Gastrocnemius medialis (tissue), 4 donors: Measurements from ENCODE around the gene GALNT7.

Experiments used
- POLR2A ChIP-seq, 2 donors: fragments of 450-650 bp; IDR thresholded peaks; one replicate each; pipeline ENCODE4 v1.6.1; 2017; ENCODE audit warnings: antibody characterized with exemption in 2 of 2, mild to moderate bottlenecking in 2 of 2, moderate library complexity in 2 of 2
- TF ChIP-seq, protein P1 (sequence below), 5 experiments: fragments of 450-650 bp in 3 of 5; fragments of 200-600 bp in 2 of 5; sonication (generic) in 2 of 5; IDR thresholded peaks in 4 of 5; conservative IDR thresholded peaks in 1 of 5; 1 replicate in 4 of 5; 2 replicates in 1 of 5; pipeline ENCODE4 v1.5.1; 2016 to 2019; ENCODE audit warnings: antibody characterized with exemption in 5 of 5, mild to moderate bottlenecking in 3 of 5, moderate library complexity in 3 of 5

GRCh38 chr4:173185847-173186510 is 17.4 kb downstream of the GALNT7 start:
- TF ChIP-seq, protein P1, sequence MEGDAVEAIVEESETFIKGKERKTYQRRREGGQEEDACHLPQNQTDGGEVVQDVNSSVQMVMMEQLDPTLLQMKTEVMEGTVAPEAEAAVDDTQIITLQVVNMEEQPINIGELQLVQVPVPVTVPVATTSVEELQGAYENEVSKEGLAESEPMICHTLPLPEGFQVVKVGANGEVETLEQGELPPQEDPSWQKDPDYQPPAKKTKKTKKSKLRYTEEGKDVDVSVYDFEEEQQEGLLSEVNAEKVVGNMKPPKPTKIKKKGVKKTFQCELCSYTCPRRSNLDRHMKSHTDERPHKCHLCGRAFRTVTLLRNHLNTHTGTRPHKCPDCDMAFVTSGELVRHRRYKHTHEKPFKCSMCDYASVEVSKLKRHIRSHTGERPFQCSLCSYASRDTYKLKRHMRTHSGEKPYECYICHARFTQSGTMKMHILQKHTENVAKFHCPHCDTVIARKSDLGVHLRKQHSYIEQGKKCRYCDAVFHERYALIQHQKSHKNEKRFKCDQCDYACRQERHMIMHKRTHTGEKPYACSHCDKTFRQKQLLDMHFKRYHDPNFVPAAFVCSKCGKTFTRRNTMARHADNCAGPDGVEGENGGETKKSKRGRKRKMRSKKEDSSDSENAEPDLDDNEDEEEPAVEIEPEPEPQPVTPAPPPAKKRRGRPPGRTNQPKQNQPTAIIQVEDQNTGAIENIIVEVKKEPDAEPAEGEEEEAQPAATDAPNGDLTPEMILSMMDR (IDR thresholded peaks at IDR 0.05 in 4 of 5, conservative IDR thresholded peaks at IDR 0.05 in 1 of 5), result no peak
- TF ChIP-seq POLR2A (IDR thresholded peaks at IDR 0.05), result no peak
